GM21529 (cell line): ENCODE results near the gene CHRM1.
"Not testable (repeated sequence)": the region's sequence is repeated elsewhere in the genome, so short reads cannot be mapped to it uniquely, and the experiment has no call there.

ENCODE experiments used
- ATAC-seq: cut with Tn5 transposase; IDR thresholded peaks from one replicate; pipeline ENCODE4 v1.9.1; 2021; ENCODE audit not compliant: unreplicated experiment

The CHRM1 gene

DNA sequence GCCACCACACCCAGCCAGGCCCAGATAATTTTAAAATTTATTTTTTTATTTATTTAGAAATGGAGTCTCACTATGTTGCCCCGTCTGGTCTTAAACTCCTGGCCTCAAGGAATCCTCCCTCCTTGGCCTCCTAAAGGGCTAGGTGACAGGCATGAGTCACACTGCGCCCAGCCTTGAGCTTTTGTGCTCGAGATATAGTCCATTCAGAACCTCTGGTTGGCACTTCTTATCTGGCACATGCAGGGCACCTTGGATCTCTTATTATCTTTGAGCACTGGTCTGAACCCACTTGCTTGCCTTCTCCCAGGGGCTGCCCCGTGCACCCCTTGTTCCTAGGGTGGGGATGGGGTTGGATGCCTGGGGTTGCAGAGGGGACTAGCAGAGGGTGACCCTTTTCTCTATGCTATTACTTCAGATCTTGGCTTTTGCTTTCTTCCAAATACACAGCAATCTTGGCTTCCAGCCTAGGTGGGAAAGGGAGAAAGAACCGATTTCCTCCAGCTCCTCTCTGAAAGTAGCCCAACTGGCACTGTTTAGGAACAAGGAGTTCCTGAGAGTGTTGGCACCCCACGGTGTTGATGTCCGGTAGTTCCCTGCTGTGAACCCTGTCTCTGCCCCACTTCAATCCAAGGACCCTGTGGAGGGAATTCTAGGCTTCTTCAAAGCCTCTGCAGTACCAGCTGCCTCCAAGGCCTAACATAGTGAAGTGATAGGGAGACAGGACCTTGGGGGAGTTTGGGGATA lies 41.8 kb downstream of the CHRM1 start:
- no peak for ATAC-seq

DNA sequence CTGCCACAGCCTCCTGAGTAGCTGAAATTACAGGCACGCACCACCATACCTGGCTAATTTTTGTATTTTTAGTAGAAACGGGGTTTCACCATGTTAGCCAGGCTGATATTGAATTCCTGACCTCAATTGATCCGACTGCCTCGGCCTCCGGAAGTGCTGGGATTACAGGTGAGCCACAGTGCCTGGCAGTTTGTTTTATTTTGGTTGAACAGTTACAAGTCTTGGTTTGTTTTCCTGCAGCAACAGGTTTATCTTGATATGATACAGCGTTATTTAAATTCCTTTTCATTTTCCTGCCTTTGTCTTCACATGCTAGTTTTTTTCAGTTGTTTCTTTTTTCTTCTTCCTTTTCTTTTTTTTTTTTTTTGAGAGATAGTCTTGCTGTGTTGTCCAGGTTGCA lies 44.5 kb downstream of the CHRM1 start:
- ATAC-seq: no peak

DNA sequence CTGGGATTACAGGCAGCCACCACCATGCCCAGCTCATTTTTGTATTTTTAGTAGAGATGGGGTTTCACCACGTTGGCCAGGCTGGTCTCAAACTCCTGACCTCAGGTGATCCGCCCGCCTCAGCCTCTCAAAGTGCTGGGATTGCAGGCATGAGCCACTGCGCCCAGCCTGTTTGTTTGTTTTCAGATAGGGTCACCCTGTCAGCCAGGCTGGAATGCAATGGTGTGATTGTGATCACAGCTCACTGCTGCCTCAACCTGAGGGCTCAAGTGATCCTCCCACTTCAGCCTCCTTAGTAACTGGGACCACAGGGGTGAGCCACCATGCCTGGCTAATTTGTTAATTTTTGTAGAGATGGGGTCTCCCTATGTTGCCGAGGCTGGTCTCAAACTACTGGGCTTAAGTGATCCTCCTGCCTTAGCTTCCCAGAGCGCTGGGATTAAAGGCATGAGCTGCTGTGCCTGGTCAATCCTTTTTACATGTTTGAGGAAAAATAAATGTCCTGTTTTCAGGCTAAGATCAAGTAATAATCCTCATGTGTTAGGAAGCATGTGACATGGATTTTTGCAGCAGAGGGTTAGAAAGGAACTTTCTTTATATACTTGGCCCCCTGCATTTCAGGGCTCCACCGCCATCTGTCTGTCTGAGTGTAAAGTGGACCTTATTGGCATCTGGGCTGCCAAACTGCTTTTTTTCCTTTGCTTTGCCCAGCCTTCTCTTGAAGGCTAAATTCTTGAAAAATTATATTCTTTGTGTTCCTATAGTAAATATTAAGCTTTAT lies 45.3 kb downstream of the CHRM1 start:
- no peak for ATAC-seq

DNA sequence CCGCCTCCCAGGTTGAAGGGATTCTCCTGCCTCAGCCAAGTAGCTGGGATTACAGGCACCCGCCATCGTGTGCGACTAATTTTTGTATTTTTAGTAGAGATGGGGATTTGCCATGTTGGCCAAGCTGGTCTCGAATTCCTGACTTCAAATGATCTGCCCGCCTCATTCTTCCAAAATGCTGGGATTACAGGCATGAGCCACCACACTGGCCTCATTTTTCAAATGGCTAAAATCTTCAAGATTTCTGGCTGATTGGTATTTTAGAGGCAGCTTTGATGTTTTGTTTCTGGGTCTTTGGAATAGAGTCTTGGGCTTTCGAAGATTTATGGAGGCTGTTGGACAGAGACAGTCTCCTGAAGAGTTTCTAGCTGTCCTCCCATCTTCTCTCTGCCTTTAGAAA lies 46.3 kb downstream of the CHRM1 start:
- no peak for ATAC-seq

DNA sequence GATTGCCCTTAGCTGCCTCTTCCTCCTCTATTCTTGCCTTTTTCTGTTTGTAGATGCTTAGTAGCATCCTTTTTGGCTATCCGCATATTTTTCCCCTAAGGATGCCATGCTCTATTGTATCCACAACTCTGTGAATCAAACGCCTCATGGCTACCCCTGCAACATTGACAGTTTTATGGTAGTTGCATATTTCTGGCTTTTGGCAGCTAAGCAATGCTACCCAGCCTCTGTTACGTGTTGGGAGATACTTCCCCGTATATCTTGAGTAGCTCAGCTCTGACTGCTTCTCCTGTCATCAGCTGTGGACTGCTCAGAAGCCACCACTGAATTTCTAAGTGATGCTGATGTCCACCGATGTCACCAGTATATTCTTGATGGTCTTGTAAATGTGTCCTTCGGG lies 55.5 kb downstream of the CHRM1 start:
- ATAC-seq: no peak

DNA sequence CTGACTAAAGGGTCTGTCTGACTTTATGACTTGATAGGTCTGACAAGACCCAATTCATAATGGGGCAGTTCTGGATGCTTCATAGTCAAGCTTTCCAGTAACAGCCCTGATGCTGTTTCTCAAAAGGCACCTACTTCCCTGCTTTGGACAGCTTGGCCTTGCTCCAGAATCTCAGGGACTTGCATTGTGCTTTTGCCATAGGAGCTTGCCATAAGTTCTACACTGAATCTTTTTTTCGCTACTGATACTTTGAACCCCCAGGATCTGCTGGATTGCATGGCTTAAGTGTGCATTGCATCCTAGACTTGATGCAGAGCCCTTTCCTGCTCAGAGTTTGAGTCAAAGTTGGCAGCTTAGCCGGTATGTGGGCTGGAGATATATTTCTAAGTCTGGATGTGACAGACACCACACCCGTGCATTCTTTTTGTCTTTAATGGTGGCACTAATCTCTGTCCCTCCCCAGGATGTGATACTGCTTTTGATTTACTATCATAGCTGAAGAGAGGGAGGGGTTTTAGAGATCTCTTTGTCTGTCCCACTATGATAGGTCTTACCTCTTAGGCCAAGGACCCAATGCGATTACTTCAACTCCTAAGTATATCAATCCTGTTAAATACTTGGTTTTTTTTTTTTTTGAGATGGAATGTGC lies 57.4 kb downstream of the CHRM1 start:
- no peak for ATAC-seq

DNA sequence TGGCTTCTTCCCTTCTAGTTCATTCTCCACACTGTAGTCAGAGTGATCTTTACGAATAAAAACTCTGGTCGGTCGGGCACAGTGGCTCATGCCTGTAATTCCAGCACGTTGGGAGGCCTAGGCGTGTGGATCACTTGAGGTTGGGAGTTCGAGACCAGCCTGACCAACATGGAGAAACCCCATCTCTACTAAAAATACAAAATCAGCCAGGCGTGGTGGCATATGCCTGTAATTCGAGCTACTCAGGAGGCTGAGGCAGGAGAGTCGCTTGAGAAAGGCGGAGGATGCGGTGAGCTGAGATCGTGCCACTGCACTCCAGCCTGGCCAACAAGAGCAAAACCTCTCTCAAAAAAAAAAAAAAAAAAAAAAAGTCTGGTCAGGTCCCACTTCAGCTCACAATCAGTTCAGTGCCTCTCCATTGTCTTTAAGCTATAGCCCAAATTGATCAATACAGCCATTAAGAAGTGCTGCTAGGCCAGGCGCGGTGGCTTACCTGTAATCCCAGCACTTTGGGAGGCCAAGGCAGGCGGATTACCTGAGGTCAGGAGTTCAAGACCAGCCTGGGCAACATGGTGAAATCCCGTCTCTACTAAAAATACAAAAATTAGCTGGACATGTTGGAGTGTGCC lies 59.5 kb downstream of the CHRM1 start:
- ATAC-seq: not testable (repeated sequence)

DNA sequence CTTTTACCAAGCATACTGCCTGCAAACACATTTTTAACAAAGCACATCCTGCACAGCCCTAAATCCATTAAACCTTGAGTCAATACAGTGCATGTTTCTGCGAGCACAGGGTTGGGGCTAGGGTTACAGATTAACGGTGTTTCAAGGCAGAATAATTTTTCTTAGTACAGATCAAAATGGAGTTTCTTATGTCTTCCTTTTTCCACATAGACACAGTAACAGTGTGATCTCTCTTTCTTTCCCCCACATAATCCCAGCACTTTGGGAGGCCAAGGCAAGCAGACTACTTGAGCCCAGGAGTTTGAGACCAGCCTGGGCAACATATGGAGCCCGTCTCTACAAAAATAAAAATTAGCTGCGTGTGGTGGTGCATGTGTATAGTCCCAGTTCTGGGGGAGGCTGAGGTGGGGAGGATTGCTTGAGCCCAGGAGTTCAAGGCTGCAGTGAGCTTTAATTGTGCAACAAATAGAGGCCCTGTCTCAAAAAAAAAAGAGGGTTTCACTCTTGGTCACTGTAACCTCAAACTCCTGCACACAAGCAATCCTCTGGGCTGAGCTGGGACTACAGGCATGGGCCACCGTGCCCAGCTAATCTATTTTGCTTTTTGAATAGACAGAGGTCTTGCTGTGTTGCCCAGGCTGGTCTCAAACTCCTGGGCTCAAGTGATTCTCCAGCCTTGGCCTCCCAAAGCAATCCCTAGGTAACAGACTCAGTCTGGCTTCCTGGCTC lies 60.2 kb downstream of the CHRM1 start:
- no peak for ATAC-seq

DNA sequence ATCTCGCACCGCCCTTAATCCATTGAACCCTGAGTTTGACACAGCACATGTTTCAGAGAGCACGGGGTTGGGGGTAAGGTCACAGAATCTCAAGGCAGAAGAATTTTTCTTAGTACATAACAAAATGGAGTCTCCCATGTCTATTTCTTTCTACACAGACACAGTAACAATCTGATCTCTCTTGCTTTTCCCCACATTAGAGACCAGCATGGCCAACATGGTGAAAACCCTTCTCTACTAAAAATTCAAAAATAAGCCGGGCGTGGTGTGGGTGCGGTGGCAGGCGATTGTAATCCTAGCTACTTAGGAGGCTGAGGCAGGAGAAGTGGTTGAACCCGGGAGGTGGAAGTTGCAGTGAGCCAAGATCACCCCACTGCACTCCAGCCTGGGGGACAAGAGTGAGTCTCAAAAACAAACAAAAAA lies 61.9 kb downstream of the CHRM1 start:
- ATAC-seq: not testable (repeated sequence)
